ENCODE data around the gene KCNMA1.

DNA sequence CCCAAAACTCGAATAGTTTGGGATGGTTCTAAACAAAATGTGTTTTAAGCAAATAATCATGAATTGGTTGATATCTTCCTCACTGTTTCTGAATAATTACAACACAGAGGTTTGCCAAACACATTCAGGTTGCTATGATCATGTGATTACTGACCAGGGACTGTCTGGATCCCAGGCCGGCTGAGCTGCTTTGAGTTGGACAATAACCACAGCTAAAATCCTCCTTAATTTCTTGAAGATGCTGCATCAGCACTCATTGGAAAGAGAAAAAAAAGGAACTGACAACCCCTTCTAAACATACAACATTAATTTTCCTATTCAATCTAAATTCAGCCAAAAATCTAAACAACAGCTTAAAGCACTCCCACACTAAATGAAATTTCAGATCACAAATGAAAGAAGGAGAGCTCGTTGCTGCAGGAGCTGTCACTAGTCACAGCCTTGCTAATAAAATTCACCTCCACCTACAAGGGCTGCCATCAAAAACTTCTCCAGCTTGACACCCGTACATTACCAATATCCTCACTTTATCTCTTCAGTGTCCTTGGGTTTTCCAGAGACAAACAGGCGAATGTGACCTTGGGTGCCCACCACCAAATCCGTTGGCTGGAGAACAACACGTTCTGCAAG is 560.2 kb downstream of the KCNMA1 start:
- TF ChIP-seq, protein P1, sequence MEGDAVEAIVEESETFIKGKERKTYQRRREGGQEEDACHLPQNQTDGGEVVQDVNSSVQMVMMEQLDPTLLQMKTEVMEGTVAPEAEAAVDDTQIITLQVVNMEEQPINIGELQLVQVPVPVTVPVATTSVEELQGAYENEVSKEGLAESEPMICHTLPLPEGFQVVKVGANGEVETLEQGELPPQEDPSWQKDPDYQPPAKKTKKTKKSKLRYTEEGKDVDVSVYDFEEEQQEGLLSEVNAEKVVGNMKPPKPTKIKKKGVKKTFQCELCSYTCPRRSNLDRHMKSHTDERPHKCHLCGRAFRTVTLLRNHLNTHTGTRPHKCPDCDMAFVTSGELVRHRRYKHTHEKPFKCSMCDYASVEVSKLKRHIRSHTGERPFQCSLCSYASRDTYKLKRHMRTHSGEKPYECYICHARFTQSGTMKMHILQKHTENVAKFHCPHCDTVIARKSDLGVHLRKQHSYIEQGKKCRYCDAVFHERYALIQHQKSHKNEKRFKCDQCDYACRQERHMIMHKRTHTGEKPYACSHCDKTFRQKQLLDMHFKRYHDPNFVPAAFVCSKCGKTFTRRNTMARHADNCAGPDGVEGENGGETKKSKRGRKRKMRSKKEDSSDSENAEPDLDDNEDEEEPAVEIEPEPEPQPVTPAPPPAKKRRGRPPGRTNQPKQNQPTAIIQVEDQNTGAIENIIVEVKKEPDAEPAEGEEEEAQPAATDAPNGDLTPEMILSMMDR (IDR thresholded peaks at IDR 0.05), result no peak
- TF ChIP-seq POLR2A (IDR thresholded peaks at IDR 0.05), result no peak
